NCI-H2196 (cell line): ENCODE data around the gene IGF2BP1.
A peak's percentile ranks its signal among the peaks of the same experiment; 100 is the strongest.
"Not testable (repeated sequence)": the region's sequence is repeated elsewhere in the genome, so short reads cannot be mapped to it uniquely, and the experiment has no call there.

Experiments
- DNase-seq: peaks from one replicate; lab custom pipeline; 2025; ENCODE audit not compliant: unreplicated experiment; lab: John Stamatoyannopoulos, UW

Gene IGF2BP1

GRCh38 chr17:49086649-49087048, 89.5 kb downstream of the IGF2BP1 start:
- no peak for DNase-seq

- no peak for DNase-seq
These were observed 91.9 kb downstream of the IGF2BP1 start for GRCh38 chr17:49089094-49089493.

- DNase-seq: no peak
These were observed 93.9 kb downstream of the IGF2BP1 start for GRCh38 chr17:49090878-49091594.

- no peak for DNase-seq
These were observed 95.9 kb downstream of the IGF2BP1 start for GRCh38 chr17:49093131-49093530.

- no peak for DNase-seq
These were observed 103.4 kb downstream of the IGF2BP1 start for GRCh38 chr17:49100601-49101000.

GRCh38 chr17:49101054-49101534, 103.9 kb downstream of the IGF2BP1 start:
- peak; percentile 6 for DNase-seq

GRCh38 chr17:49103360-49103759, 106.2 kb downstream of the IGF2BP1 start:
- not testable (repeated sequence) for DNase-seq

- no peak for DNase-seq
These were observed 107.4 kb downstream of the IGF2BP1 start for GRCh38 chr17:49104511-49105074.
